ENCODE measurements around the gene FLOT1. TPM values are rescaled to one million over a fixed set of nuclear protein-coding genes. Genes with fewer than 3 reads are reported as not detected.

Gene FLOT1
- total and polyA plus RNA-seq, 9 of the 15 experiments (the other 6 are each of a cell fraction or from before 2014, with no cell fraction given): 11.7 to 149 (median 118) TPM

DNA sequence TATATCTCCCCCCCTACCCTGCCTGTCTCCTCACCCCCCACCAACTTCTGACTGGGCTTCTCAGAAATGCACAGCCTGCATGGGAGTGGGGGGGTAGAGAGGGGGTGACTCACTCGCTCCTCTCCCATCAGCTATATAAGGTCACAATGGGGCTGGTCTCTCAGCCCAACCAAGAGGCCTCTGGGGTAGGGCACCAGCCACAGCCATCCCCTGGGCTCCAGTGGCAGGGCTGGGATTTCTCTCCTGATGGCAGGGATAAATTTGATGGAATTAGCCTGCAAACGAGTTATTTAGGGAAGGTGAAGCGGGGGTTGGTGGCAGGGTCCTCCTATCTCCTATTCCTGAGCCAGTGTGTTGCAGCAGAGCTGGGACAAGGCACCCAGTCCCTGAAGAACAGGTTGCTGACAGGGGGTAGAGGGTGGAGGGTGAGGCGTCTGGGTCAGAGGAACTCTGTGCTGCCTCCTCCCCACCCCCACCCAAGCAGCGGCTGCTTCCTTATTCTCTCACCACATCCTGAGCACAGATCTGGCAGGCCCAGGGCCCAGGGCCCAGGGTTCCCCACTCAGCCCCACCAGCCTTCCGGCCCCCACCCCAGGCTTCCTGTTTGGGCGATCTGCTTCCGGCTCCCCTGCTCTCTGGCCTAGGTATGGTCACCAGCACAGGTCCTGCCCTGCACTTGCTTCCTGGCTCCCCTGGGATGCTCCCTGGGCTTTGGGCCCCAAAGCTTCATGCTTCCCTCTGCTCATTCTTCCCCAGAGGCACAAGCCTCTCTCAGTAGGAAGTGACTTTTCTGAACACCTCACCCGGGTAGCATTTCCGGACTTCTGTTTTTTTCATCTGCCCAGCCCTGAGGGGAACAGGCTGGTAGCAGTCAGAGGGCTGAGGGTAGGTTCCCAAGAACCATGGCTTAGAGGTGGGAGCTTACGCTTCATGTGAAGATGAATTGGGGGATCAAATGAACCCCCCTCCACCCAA lies 60.1 kb downstream of the FLOT1 start (continued):
- TF ChIP-seq, protein P1, sequence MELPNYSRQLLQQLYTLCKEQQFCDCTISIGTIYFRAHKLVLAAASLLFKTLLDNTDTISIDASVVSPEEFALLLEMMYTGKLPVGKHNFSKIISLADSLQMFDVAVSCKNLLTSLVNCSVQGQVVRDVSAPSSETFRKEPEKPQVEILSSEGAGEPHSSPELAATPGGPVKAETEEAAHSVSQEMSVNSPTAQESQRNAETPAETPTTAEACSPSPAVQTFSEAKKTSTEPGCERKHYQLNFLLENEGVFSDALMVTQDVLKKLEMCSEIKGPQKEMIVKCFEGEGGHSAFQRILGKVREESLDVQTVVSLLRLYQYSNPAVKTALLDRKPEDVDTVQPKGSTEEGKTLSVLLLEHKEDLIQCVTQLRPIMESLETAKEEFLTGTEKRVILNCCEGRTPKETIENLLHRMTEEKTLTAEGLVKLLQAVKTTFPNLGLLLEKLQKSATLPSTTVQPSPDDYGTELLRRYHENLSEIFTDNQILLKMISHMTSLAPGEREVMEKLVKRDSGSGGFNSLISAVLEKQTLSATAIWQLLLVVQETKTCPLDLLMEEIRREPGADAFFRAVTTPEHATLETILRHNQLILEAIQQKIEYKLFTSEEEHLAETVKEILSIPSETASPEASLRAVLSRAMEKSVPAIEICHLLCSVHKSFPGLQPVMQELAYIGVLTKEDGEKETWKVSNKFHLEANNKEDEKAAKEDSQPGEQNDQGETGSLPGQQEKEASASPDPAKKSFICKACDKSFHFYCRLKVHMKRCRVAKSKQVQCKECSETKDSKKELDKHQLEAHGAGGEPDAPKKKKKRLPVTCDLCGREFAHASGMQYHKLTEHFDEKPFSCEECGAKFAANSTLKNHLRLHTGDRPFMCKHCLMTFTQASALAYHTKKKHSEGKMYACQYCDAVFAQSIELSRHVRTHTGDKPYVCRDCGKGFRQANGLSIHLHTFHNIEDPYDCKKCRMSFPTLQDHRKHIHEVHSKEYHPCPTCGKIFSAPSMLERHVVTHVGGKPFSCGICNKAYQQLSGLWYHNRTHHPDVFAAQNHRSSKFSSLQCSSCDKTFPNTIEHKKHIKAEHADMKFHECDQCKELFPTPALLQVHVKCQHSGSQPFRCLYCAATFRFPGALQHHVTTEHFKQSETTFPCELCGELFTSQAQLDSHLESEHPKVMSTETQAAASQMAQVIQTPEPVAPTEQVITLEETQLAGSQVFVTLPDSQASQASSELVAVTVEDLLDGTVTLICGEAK (IDR thresholded peaks at IDR 0.05): peak; percentile 94
- TF ChIP-seq, protein P1 (CRISPR knock-in tag; IDR thresholded peaks at IDR 0.05): no peak
- TF ChIP-seq SRSF1 (IDR thresholded peaks at IDR 0.05; ENCODE audit: low read depth, low read length) (no peak), KLF1 (tag; IDR thresholded peaks at IDR 0.05) (no peak), ZFX (CRISPR knock-in tag; IDR thresholded peaks at IDR 0.05) (peak; percentile 61), ASH1L (IDR thresholded peaks at IDR 0.05; ENCODE audit: borderline replicate concordance, low read depth, partially characterized antibody) (no peak), OTX1 (CRISPR knock-in tag; IDR thresholded peaks at IDR 0.05) (no peak; the same call in 1 of the 2 replicates), SNIP1 (IDR thresholded peaks at IDR 0.05; ENCODE audit: low read depth) (no peak), ZNF3 (CRISPR knock-in tag; IDR thresholded peaks at IDR 0.05) (no peak), ZNF12 (CRISPR knock-in tag; IDR thresholded peaks at IDR 0.05) (no peak), FOXK2 (conservative IDR thresholded peaks at IDR 0.05 in 1 of 2, IDR thresholded peaks at IDR 0.05 in 1 of 2; ENCODE audit: low read depth in 2 of 2) (0 out of 4 replicates have a peak, but pooled peaks of 1 of the 2 experiments have one; percentile 8), ZNF143 (CRISPR knock-in tag; IDR thresholded peaks at IDR 0.05) (no peak)
- TF ChIP-seq, protein P2, sequence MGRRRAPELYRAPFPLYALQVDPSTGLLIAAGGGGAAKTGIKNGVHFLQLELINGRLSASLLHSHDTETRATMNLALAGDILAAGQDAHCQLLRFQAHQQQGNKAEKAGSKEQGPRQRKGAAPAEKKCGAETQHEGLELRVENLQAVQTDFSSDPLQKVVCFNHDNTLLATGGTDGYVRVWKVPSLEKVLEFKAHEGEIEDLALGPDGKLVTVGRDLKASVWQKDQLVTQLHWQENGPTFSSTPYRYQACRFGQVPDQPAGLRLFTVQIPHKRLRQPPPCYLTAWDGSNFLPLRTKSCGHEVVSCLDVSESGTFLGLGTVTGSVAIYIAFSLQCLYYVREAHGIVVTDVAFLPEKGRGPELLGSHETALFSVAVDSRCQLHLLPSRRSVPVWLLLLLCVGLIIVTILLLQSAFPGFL (CRISPR knock-in tag; IDR thresholded peaks at IDR 0.05): 0 out of 2 replicates have a peak, but pooled peaks have one; percentile 55
- TF ChIP-seq, protein P3, sequence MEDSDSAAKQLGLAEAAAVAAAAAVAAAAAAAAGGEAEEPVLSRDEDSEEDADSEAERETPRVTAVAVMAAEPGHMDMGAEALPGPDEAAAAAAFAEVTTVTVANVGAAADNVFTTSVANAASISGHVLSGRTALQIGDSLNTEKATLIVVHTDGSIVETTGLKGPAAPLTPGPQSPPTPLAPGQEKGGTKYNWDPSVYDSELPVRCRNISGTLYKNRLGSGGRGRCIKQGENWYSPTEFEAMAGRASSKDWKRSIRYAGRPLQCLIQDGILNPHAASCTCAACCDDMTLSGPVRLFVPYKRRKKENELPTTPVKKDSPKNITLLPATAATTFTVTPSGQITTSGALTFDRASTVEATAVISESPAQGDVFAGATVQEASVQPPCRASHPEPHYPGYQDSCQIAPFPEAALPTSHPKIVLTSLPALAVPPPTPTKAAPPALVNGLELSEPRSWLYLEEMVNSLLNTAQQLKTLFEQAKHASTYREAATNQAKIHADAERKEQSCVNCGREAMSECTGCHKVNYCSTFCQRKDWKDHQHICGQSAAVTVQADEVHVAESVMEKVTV (CRISPR knock-in tag; IDR thresholded peaks at IDR 0.05): no peak
